Measurements from ENCODE around the gene SNAI3.
A peak's percentile ranks its signal among the peaks of the same experiment; 100 is the strongest.

The SNAI3 gene

DNA sequence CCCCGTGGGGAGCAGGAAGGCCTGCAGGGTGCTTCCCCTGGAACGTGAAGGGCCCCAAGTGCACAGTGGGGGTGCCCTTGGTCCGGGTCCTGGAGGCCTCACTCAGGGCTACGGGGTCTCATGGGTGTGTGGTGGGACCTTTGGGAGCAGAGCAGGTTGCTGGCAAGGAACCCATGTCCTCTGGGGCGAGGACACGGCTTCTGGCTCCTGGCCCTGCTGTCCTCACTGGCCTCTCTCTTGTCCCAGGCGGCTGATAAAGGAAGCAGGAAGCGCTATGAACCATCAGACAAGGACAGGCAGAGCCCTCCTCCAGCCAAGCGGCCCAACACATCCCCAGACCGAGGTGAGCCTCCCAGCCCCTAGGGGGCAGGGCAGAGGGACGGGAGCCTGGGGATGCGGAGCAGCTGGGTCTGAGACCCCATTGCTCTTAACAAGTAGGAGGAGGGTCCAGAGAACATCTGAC is 57.8 kb downstream of the SNAI3 start:
- ATAC-seq: peak; percentile 69
- no peak for TF ChIP-seq ZNF565 (CRISPR knock-in tag; conservative IDR thresholded peaks at IDR 0.05; ENCODE audit: low read depth)
- TF ChIP-seq ESRRG (CRISPR knock-in tag; IDR thresholded peaks at IDR 0.05): no peak
- TF ChIP-seq ZNF70 (CRISPR knock-in tag; IDR thresholded peaks at IDR 0.05): no peak
- TF ChIP-seq, protein P1, sequence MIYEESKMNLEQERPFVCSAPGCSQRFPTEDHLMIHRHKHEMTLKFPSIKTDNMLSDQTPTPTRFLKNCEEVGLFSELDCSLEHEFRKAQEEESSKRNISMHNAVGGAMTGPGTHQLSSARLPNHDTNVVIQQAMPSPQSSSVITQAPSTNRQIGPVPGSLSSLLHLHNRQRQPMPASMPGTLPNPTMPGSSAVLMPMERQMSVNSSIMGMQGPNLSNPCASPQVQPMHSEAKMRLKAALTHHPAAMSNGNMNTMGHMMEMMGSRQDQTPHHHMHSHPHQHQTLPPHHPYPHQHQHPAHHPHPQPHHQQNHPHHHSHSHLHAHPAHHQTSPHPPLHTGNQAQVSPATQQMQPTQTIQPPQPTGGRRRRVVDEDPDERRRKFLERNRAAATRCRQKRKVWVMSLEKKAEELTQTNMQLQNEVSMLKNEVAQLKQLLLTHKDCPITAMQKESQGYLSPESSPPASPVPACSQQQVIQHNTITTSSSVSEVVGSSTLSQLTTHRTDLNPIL (CRISPR knock-in tag; IDR thresholded peaks at IDR 0.05; ENCODE audit: low read depth): no peak
- no peak for TF ChIP-seq SNAI2 (CRISPR knock-in tag; IDR thresholded peaks at IDR 0.05)
- TF ChIP-seq RARB (CRISPR knock-in tag; IDR thresholded peaks at IDR 0.05): no peak
